Natural killer cell (primary cell): ENCODE data around the gene CSMD2. TPM values are rescaled to one million over a fixed set of nuclear protein-coding genes. Genes with fewer than 3 reads are reported as not detected.
"Not testable (repeated sequence)": the region's sequence is repeated elsewhere in the genome, so short reads cannot be mapped to it uniquely, and the experiment has no call there.

Source experiments
- ATAC-seq, 3 donors: fragments of 150-1000 bp in 2 of 3; fragments of 200-7000 bp in 1 of 3; cut with Tn5 transposase; 1 replicate in 1 of 3; 2 replicates in 2 of 3; pipeline ENCODE4 v1.10.0; 2021; ENCODE audit warnings: mild to moderate bottlenecking in 2 of 3, moderate library complexity in 2 of 3
- DNase-seq, 2 donors: peaks; one replicate each; pipeline versions ENCODE4 v3.0.0 to v3.0.0-alpha.2; 2013 to 2021; ENCODE audit warnings: mixed read lengths in 1 of 2
- H3K27ac ChIP-seq: one replicate; pipeline ENCODE4 v1.5.1; 2013; ENCODE audit warnings: mild to moderate bottlenecking, low read length
- H3K27me3 ChIP-seq: one replicate; pipeline ENCODE4 v1.6.1; 2013; ENCODE audit warnings: low read length; ENCODE audit not compliant: control insufficient read depth, insufficient read depth
- H3K36me3 ChIP-seq: one replicate; pipeline ENCODE4 v1.6.1; 2013; ENCODE audit warnings: low read length; ENCODE audit not compliant: control insufficient read depth, insufficient read depth
- H3K4me1 ChIP-seq: one replicate; pipeline ENCODE4 v1.6.1; 2013; ENCODE audit warnings: low read length; ENCODE audit not compliant: control insufficient read depth, insufficient read depth
- H3K4me3 ChIP-seq: one replicate; pipeline ENCODE4 v1.5.1; 2013; ENCODE audit warnings: low read length
- H3K9me3 ChIP-seq: one replicate; pipeline ENCODE4 v1.6.1; 2013; ENCODE audit warnings: low read length; ENCODE audit not compliant: control insufficient read depth, insufficient read depth
- H3K27ac Mint-ChIP-seq, 2 donors: one replicate each; pipeline ENCODE4 v1.8.0; 2022; ENCODE audit warnings: mild to moderate bottlenecking in 2 of 2, mixed read lengths in 2 of 2, moderate library complexity in 1 of 2
- H3K27me3 Mint-ChIP-seq, 2 donors: one replicate each; pipeline ENCODE4 v1.8.0; 2022; ENCODE audit warnings: low read depth in 2 of 2, mixed read lengths in 2 of 2
- H3K36me3 Mint-ChIP-seq: one replicate; pipeline ENCODE4 v1.8.0; 2022; ENCODE audit warnings: mixed read lengths
- H3K4me1 Mint-ChIP-seq, 2 donors: one replicate each; pipeline ENCODE4 v1.8.0; 2022; ENCODE audit warnings: mixed read lengths in 2 of 2
- H3K4me3 Mint-ChIP-seq: one replicate; pipeline ENCODE4 v1.8.0; 2022; ENCODE audit warnings: mild to moderate bottlenecking, moderate library complexity, mixed read lengths
- H3K9me3 Mint-ChIP-seq, 2 donors: one replicate each; pipeline ENCODE4 v1.8.0; 2022; ENCODE audit warnings: mixed read lengths in 2 of 2
- WGBS: methylation state at CpG from one replicate; pipeline ENCODE4 v1.1.7; 2013; ENCODE audit warnings: missing lambda C conversion rate; ENCODE audit not compliant: insufficient coverage; 5-methylcytosine and 5-hydroxymethylcytosine counted together
- intact Hi-C: fragments of 100-400 bp; cut with micrococcal nuclease; formaldehyde crosslinking; loops from one replicate; pipeline ENCODE4 v1.14.2; 2022
- total RNA-seq, 4 donors: library from RNA; stranded (reverse); fragments of 120-200 nt in 1 of 4; gene quantifications; one replicate each; pipeline versions ENCODE4 v1.2.3 to v1.2.4, GENCODE V29; 2013 to 2022
- TF ChIP-seq, protein P1 (sequence below): fragments of 200-600 bp; IDR thresholded peaks from one replicate; pipeline ENCODE4 v1.8.0; 2022; ENCODE audit warnings: antibody characterized with exemption

Gene CSMD2
- total RNA-seq, 3 donors from 2014 or later (not counting 1 experiment from before 2014, with no cell fraction given): not detected

DNA sequence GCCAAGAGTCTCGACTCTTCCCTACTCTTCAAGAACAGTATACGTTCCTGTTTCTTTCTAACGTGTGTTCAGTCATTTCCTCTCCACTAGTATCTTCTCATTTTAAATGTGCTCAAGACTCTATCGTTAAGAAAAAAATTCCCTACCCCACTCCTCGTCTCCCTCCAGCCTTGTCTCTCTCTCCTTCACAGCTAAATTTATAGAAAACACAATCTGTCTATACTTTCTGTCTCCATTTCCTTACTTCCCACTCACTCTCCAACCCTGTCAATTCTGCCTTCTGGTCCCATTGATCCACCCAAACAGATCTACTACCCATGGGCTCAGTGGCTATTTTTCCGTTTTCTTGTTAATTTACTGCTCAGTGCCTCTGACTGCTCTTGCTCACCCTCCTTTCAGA is 75.3 kb downstream of the CSMD2 start:
- peaks cover 0 to 4% of the 10 kb centered on the region in 2 donors for H3K9me3 Mint-ChIP-seq
- no peak for ATAC-seq
- no peaks in the 10 kb centered on the region for H3K4me1 Mint-ChIP-seq
- H3K27ac Mint-ChIP-seq: no peak overlapping the region
- no peaks in the 10 kb centered on the region for H3K36me3 Mint-ChIP-seq
- no peaks in the 10 kb centered on the region for H3K36me3 ChIP-seq
- peaks cover 0 to 9% of the 10 kb centered on the region in 2 donors for H3K27me3 Mint-ChIP-seq
- intact Hi-C loops: no loop called here
- no peak for DNase-seq
- no peak overlapping the region for H3K4me3 ChIP-seq
- no peak overlapping the region for H3K27ac ChIP-seq
- H3K9me3 ChIP-seq: no peaks in the 10 kb centered on the region
- 72% methylated on average over 6 of the region's 6 CpGs for WGBS
- TF ChIP-seq, protein P1, sequence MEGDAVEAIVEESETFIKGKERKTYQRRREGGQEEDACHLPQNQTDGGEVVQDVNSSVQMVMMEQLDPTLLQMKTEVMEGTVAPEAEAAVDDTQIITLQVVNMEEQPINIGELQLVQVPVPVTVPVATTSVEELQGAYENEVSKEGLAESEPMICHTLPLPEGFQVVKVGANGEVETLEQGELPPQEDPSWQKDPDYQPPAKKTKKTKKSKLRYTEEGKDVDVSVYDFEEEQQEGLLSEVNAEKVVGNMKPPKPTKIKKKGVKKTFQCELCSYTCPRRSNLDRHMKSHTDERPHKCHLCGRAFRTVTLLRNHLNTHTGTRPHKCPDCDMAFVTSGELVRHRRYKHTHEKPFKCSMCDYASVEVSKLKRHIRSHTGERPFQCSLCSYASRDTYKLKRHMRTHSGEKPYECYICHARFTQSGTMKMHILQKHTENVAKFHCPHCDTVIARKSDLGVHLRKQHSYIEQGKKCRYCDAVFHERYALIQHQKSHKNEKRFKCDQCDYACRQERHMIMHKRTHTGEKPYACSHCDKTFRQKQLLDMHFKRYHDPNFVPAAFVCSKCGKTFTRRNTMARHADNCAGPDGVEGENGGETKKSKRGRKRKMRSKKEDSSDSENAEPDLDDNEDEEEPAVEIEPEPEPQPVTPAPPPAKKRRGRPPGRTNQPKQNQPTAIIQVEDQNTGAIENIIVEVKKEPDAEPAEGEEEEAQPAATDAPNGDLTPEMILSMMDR: no peak
- H3K27me3 ChIP-seq: no peaks in the 10 kb centered on the region
- no peaks in the 10 kb centered on the region for H3K4me1 ChIP-seq
- no peak overlapping the region for H3K4me3 Mint-ChIP-seq

GRCh38 chr1:34087986-34088385 is 77.0 kb downstream of the CSMD2 start:
- Mint-ChIP-seq H3K4me1 (no peaks in the 10 kb centered on the region), H3K27me3 (peaks cover 0 to 9% of the 10 kb centered on the region in 2 donors), H3K36me3 (no peaks in the 10 kb centered on the region), H3K4me3 (no peak overlapping the region), H3K9me3 (peaks cover 0 to 4% of the 10 kb centered on the region in 2 donors), H3K27ac (no peak overlapping the region)
- no peaks in the 10 kb centered on the region for H3K4me1 ChIP-seq
- no peaks in the 10 kb centered on the region for H3K36me3 ChIP-seq
- H3K27me3 ChIP-seq: no peaks in the 10 kb centered on the region
- no peak for DNase-seq
- TF ChIP-seq, protein P1: no peak
- no peak for ATAC-seq
- 32% methylated on average over 5 of the region's 5 CpGs for WGBS
- H3K9me3 ChIP-seq: no peaks in the 10 kb centered on the region
- no peak overlapping the region for H3K4me3 ChIP-seq
- intact Hi-C loops: no loop called here
- H3K27ac ChIP-seq: no peak overlapping the region

DNA sequence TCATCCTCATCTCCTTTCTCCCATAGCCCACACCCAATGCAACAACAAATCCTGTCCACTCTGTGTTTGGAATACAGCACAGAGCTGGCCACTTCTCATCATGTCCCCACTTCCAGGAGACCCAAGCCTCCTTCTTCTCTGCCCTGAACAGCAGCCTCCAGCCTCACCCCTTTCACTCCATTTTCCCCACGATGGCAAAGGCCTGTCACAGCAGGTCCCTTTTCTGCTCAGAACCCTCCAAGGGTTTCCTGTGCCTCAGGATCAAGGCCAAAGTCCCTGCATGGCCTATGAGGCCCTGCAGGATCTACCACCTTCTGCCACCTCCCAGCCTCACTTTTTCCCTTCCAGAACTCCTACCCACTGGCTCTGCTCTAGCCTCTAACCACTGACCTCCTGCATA is 78.5 kb downstream of the CSMD2 start:
- H3K4me1 Mint-ChIP-seq: no peaks in the 10 kb centered on the region
- 78% methylated on average over 1 of the region's 1 CpG for WGBS
- Histone ChIP-seq H3K4me3 (no peak overlapping the region), H3K36me3 (no peaks in the 10 kb centered on the region), H3K27ac (no peak overlapping the region), H3K9me3 (no peaks in the 10 kb centered on the region), H3K27me3 (no peaks in the 10 kb centered on the region), H3K4me1 (no peaks in the 10 kb centered on the region)
- H3K36me3 Mint-ChIP-seq: no peaks in the 10 kb centered on the region
- H3K4me3 Mint-ChIP-seq: no peak overlapping the region
- no peak overlapping the region for H3K27ac Mint-ChIP-seq
- TF ChIP-seq, protein P1: no peak
- peaks cover 0 to 9% of the 10 kb centered on the region in 2 donors for H3K27me3 Mint-ChIP-seq
- no peak for ATAC-seq
- intact Hi-C loops: no loop called here
- H3K9me3 Mint-ChIP-seq: peaks cover 0 to 4% of the 10 kb centered on the region in 2 donors
- no peak for DNase-seq

- no peak for DNase-seq
- Histone ChIP-seq H3K36me3 (no peaks in the 10 kb centered on the region), H3K9me3 (no peaks in the 10 kb centered on the region), H3K27me3 (no peaks in the 10 kb centered on the region), H3K4me3 (no peak overlapping the region), H3K27ac (no peak overlapping the region), H3K4me1 (no peaks in the 10 kb centered on the region)
- Mint-ChIP-seq H3K4me3 (no peak overlapping the region), H3K4me1 (no peaks in the 10 kb centered on the region), H3K27ac (no peak overlapping the region), H3K9me3 (peaks cover 0 to 2% of the 10 kb centered on the region in 2 donors), H3K36me3 (no peaks in the 10 kb centered on the region), H3K27me3 (no peaks in the 10 kb centered on the region)
- intact Hi-C loops: no loop called here
- WGBS: 57% methylated on average over 2 of the region's 2 CpGs
- no peak for ATAC-seq
- TF ChIP-seq, protein P1: no peak
Measured at GRCh38 chr1:34083974-34084373, 81.1 kb downstream of the CSMD2 start.

- H3K36me3 Mint-ChIP-seq, H3K36me3 ChIP-seq, H3K9me3 Mint-ChIP-seq, H3K27me3 ChIP-seq, H3K27ac Mint-ChIP-seq, ATAC-seq, H3K27me3 Mint-ChIP-seq, DNase-seq, H3K9me3 ChIP-seq, H3K4me3 ChIP-seq, H3K4me1 ChIP-seq, H3K4me3 Mint-ChIP-seq, H3K4me1 Mint-ChIP-seq, intact Hi-C loops, H3K27ac ChIP-seq: not testable (repeated sequence)
- 92% methylated on average over 39 of the region's 43 CpGs for WGBS
Measured at GRCh38 chr1:34082085-34082670, 82.9 kb downstream of the CSMD2 start.
